ACHN (cell line): ENCODE data around the gene DISP3.

Experiments used
- DNase-seq: peaks from one replicate; pipeline ENCODE4 v3.0.0-alpha.2; 2015
- in situ Hi-C: cut with HindIII; loops from 2 replicates; pipeline ENCODE4 v1.10.0; 2017; ENCODE audit warnings: low sequenced_read_pairs, low pct_ligation_motif_present, low pct_unique_long_range_greater_than_20kb

DISP3 gene, protein sequence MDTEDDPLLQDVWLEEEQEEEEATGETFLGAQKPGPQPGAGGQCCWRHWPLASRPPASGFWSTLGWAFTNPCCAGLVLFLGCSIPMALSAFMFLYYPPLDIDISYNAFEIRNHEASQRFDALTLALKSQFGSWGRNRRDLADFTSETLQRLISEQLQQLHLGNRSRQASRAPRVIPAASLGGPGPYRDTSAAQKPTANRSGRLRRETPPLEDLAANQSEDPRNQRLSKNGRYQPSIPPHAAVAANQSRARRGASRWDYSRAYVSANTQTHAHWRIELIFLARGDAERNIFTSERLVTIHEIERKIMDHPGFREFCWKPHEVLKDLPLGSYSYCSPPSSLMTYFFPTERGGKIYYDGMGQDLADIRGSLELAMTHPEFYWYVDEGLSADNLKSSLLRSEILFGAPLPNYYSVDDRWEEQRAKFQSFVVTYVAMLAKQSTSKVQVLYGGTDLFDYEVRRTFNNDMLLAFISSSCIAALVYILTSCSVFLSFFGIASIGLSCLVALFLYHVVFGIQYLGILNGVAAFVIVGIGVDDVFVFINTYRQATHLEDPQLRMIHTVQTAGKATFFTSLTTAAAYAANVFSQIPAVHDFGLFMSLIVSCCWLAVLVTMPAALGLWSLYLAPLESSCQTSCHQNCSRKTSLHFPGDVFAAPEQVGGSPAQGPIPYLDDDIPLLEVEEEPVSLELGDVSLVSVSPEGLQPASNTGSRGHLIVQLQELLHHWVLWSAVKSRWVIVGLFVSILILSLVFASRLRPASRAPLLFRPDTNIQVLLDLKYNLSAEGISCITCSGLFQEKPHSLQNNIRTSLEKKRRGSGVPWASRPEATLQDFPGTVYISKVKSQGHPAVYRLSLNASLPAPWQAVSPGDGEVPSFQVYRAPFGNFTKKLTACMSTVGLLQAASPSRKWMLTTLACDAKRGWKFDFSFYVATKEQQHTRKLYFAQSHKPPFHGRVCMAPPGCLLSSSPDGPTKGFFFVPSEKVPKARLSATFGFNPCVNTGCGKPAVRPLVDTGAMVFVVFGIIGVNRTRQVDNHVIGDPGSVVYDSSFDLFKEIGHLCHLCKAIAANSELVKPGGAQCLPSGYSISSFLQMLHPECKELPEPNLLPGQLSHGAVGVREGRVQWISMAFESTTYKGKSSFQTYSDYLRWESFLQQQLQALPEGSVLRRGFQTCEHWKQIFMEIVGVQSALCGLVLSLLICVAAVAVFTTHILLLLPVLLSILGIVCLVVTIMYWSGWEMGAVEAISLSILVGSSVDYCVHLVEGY (N-terminal part only)

DNA sequence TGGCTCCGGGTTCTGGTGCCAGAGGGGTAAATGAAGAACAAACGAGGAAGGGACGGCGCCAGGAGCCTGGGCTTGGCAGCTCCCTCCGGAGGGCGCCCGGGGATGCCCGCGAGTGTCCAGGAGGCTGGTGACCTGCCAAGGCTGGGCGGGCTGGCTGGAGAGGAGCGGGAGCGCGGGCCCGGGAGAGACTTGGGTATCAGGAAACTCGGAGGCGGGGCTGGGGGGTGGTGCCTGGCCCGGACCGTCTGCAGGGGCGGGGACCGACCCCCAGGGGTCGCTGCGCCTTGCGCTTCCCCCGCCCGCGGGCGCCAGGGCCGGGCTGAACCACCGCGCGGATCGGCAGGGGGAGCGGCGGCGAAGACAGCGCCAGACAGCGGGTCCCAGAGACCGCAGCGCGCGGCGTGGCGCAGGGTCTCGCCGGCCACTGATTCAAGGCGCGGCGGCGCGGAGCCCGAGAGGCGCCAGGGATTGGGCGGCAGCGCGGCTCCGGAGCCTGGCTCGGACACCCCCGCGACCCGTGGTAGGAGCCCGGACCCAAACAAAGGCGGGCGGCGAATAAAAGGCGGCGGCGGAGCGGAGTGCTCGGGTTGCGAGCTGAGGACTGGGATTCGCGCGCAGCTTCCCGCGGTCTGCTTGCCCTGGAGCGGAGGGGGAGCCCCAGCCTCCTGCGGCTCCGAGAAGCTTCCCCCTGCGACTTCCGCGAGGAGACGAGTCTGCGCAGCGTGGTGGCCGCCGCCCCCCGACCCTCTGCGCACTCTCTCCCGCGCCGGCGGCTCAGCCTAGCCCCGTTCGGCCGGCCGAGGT, at the start of gene DISP3:
Gene DISP3 (plus strand): TSS at position 585 of the 804 bp plus-strand sequence. CDS start 21,838 bp downstream, outside the sequence.
- in situ Hi-C loops = no loop called here
- DNase-seq = peak; percentile 64

DNA sequence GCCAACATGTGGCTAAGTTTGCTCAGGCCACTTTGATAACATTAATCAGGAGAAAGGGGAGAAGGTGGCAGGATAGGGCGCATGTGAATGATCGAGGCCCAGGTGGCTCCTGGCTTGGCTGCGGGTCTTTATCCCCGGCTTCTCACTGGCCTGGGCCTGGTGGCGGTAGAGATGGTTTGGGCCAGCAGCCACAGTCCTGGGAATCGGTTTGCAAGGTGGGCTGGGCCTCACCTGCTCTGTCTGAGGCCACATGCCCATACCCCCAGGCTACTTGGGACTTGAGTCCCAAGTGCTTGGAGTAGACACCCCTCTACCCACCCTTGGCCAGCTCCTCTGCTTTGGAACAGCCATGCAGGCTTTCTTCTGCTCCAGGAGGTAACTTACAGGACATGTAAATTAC, 49.7 kb upstream of the DISP3 start:
- DNase-seq = no peak
- in situ Hi-C loops = no loop called here

DNA sequence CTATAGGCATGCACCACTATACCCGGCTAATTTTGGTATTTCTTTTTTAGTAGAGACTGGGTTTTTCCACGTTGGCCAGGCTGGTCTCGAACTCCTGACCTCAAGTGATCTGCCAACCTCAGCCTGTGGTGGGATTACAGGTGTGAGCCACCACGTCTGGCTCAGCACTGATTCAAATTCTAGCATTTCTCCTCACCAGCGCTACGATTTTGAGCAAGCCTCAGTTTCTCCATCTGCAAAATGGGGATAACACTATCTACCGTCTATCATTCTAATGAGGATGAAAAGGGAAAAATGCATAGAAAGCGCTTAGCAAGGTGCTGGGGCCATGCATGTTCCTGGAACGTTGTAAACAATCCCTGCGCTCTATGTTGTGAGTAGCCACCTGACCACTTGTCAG, 49.0 kb upstream of the DISP3 start:
- no peak for DNase-seq
- in situ Hi-C loops = no loop called here

DNA sequence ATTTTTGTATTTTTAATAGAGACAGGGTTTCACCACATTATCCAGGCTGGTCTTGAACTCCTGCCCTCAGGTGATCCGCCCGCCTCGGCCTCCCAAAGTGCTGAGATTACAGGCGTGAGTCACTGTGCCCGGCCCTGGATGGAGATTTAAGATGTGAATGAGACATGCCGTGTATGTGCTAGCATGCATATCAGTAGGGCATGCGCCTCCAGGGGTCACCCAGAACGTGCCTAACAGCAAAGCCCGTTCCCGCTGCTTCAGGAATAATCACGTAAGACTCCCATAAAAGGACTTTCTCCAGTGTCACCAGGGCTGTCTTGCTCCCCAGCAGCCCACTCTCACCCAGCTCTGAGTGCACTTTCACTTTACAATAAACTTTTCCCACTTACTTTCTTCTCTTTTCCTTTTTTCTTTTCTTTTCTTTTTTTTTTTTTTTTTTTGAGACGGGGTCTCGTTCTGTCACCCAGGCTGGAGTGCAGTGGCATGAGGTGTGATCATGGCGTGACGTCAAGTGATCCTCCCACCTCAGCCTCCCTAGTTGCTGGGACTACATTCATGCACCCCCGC, 46.9 kb upstream of the DISP3 start:
- in situ Hi-C loops = no loop called here
- DNase-seq = no peak

DNA sequence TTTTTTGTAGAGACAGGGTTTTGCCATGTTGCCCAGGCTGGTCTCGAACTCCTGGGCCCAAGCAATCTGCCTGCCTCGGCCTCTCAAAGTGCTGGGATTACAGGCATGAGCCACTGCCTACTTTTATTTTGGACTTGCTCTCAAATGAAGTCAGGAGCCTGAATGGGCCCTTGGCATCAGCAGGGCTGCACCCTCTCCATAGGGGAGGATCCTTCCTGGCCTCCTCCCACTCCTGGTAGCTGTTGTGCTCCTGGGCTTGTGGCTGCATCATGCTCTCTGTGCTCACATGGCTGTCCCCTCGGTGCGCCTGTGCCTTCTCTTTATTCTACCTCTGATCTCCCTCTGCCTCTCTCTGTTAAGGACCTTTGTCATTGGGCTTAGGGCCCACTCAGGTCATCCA, 46.4 kb upstream of the DISP3 start:
- in situ Hi-C loops = no loop called here
- DNase-seq = no peak

DNA sequence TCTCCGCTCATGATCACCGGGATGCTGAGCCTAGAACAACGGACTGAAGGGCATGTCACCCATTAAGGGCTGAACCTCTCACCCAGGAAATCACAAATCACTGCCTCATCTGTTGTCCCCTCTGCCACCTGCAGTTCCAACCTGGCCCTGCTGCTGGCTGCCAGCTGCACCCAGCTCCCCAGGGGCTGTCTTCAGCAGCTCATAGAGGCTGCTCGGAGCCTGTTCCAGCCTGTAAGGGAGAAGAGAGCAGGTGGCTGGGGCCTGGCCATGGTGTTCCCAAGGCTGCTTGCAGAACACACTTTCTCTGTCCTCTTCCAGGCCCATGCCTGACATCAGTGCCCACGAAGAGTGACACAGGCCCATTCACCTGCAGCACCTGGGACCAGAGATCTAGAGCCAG, 44.5 kb upstream of the DISP3 start:
- no peak for DNase-seq

DNA sequence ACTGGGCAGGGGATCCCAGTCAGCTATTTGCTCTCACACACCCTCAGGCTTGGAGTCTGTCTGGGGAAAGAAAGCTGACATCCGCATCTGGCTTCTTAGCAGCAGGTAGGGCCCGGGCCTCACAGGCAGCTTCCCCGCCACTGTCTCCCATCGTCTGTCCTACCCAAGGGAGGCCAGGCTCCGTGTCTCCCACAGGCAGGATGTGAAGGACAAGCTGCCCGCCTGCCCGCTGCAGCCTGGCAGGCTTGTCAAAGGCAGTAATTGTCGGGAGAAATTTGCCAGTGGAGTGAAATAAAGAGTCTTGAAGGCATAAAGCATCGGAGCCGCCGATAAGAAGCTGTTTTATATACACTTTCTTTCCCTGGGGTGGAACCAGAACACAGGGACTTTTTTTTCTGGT, 44.0 kb upstream of the DISP3 start:
- in situ Hi-C loops = no loop called here
- no peak for DNase-seq

More for the DNA sequence above, 44.5 kb upstream of the DISP3 start:
- in situ Hi-C loops = no loop called here

DNA sequence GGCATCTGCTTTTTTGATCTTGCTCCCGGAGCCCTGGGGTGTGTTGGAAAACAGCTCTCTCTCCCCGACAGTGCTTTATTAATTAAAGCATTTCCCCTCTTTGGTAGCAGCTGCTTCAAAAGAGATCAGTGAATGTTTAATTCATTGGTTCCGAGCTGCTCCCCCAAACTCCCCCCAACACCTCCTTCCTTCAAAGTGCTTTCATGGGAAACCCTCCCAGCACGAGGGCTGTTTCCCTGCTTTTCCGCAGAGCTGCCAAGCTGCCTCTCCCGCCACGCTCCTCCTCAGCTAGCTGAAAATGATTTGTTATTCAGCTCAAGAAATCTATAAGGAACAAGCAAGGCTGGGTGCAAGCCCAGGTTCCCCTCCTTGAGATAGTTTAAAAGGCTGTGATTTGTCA, 40.0 kb upstream of the DISP3 start:
- no peak for DNase-seq
- in situ Hi-C loops = no loop called here

DNA sequence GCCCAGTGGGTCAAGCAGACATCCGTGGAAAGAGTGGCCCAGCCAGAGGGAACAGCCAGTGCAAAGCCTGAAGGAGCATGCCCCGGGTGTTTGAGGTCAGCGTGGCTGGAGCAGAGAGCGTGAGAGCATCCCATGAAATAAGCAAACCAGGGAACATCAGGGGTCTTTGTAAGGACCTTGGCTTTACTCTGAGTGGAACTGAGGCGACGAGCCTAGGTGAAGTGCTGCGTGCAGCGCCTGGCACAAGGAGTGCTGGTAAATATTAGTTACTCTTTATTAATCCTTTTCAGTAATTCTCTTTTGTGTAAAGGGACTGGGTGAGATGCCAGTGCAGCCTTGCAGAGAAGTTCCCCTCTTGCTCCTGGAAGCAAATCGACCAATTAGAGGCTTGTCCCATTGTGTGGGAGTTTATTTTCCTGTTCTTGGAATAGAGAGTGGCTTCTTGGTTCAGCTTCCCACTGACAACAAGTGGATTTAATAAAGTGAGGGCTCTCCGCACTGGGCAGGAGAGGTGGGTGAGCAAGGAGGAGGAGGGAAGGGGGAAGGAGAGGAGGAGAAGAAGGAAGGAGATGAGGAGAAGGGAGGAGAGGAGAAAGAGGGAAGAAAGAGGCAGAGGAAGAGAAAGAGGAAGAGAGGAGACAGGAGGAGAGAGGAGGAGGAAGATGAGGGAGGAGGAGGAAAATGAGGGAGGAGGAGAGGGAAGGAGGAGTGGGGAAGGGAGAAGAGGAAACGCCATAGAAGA, 37.6 kb upstream of the DISP3 start:
- in situ Hi-C loops = no loop called here
- no peak for DNase-seq

DNA sequence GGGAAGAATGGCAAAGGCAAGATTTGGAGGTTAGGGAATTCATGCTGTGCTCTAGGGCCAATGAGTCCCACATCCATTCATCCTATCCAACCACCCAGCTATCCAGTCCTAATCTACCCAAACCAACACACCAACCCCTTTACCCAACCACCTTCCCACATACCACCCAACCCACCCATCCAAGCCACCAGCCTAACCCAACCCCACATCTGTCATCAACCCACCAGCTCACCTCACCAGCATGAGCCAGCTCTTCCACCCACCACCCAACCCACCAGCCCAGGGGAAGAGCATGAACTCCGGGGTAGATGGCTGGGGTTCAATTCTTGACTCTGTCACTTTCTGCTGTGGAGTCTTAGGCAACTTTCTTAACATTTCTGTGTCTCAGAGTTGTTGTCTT, 35.9 kb upstream of the DISP3 start:
- no peak for DNase-seq
- in situ Hi-C loops = no loop called here

DNA sequence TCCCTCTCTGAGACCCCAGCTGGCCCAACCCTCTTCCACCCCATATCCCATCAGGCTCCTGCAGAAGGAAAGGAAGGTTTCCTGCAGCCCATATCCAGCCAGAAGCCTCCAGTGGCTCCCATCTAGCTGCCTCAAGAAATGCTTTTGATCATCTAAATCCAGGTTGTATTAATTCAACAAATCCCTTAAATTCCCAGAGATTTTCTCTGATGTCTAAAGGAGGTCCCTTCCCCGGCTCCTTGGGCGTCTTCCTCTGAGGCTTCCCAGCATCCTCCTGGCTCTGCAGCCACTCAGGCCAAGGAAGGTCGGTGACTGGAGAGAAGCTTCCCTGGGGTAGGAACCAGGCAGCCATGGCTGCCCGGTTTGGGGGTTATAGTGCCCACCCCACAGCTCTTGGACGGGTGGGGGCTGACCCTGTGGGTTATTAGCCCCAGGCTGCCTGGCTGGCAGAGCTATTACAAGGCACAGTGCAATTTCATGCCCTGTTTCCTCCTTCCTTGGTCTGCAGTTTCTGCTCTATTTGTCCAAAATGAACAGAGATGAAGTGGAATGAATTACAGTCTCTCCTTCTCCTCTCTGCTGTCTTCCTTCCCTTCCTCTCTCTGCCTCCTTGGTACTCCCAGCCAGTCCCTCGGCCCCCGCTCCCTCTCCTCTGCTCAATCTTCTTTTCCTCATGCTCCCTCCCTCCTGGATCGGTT, 34.8 kb upstream of the DISP3 start:
- no peak for DNase-seq
- in situ Hi-C loops = no loop called here

DNA sequence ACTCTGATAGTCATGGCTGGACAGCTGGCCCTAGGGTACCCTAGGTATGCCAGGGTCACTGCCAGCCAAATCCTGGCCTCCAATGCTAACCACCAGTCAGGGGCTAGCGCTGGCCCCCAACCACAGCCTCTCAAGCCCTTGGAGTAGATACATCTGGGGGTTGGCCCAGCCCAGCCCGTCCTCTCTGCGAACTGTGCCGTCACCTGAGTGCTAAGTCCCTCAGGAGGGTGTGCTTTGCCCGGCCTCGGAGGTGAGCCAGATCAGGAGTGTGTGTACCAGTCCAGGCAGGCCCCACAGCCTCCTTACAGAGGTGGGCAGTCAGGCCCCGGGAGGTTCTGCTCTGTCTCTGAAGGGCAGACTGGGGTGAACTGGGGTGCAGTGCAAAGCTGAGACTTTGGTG, 34.0 kb upstream of the DISP3 start:
- in situ Hi-C loops = no loop called here
- no peak for DNase-seq

DNA sequence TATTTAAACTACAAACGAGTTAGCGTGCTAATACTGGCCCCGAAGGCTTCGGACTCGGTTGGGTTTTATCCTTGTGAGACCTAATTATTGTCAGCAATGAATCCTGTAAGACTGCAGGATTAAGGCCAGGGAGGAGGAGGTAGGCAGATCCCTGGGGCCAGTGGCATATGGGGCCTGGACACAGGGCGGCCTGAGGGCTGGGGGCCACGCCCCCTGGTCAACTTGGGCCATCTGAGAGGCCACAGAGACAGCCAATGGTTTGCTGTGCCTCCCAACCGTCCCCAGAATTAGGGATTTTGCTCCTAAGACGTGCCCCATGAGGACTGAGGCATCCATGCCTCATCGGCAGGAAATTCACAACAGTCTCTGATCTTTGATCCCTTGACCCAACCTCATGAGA, 31.1 kb upstream of the DISP3 start:
- in situ Hi-C loops = no loop called here
- no peak for DNase-seq

DNA sequence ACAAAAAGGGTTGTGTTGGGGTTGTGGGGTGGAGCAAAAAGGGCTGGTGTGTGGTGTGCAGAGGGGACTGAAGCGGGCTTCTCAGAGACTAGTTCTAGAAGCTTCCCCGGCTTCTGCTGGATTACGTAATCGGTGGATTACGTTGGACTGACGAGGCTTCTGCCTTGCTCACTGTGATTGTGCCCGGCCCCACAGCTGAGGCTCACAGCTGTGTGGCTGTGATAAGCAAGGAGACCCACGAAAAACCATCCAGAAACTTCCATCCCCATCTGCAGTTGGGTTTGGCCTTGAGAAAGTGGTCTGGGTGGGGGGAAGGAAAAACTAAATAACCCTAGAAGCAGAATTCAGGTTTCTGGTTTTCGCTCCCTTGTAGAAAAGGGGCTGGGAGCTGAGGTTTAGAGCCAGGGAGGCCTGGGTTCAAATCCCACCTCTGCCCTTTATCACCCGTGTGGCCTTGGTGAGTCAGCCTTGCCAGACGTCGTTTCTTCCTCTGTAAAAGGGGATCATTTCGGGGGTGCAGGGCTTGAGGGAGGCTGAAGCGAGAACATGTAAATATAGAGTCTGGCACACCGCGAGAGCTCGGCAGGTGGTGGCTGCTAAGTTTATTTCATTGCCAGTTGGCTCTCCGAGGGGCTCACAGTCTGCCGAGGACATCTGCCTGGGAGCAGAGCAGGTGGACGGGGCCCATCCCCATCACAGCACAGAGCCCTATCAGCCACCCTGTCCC, 30.4 kb upstream of the DISP3 start:
- in situ Hi-C loops = no loop called here
- no peak for DNase-seq

DNA sequence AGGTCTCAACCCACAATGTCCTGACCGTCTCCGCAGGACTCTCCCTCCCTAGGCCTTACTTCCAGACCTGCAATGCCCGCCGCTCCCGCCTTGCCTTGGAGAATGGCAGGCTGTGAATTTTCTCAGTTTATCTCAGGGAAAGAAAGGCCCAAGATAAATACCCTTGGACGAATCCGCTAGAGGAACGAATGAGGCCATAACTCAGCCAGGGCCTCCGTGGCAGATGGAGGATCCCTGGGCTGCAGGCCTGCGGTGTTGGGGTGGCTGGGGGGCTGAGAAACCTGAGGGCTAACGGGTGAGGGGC, 29.9 kb upstream of the DISP3 start:
- in situ Hi-C loops = no loop called here
- no peak for DNase-seq

DNA sequence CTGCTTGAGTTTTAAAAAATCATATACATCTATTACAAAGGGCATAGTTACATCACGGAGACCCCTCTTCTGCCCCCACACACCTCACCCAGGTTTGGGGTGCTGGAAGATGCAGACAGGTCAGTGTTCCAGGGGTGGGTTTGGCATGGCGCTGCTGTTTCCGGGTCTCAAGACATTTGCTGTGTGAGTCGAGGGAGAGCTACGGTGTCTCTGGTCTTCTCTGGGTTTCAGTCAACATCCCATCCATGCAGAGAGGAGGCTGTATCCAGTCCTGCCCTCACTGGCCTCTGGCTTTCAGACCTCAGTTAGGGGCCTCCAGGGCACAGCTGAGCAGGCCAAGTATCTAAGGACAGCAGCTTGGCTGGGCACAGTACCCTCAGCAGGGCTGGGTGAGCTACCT, 28.6 kb upstream of the DISP3 start:
- in situ Hi-C loops = no loop called here

More for the DNA sequence above, 28.6 kb upstream of the DISP3 start:
- DNase-seq = no peak
